ENCODE measurements around the gene NTMT1. TPM values are rescaled to one million over a fixed set of nuclear protein-coding genes. Genes with fewer than 3 reads are reported as not detected.
"Not testable (repeated sequence)": the region's sequence is repeated elsewhere in the genome, so short reads cannot be mapped to it uniquely, and the experiment has no call there.

The NTMT1 gene
- total and polyA plus RNA-seq, 12 donors = 27.2 to 190 (median 73.6) TPM

DNA sequence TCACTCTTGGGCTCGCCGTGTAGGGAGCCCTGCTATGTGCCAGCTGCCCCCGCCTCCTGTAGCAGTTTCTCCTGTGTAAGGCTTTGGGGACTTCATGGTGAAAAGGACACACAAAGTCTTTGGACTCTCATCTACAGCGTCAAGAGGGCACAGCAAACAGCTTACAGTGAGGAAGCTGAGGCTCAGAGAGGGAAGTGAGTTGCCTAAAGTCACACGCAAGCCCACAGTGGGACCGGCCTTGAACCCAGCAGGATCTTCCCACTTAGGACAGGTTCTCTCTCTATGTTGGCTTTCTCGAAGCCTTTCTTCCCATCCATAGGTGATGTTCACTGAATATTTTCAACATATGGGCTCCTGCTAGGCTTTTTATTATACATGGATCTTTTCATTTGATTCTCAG lies 29.7 kb downstream of the NTMT1 start:
- H3K27ac ChIP-seq = no peak overlapping the region
- no peak overlapping the region for H3K4me3 ChIP-seq
- DNase-seq = no peak
- intact Hi-C loops (cut with DNase I) = no loop called here
- whole genome bisulfite sequencing, 4 donors = 82 to 94% (median 87%) methylated on average over 3 to 7 of the region's 7 CpGs
- H3K27me3 ChIP-seq = no peaks in the 10 kb centered on the region
- H3K4me1 ChIP-seq (replicated peaks in 1 of 2) = peaks cover 9 to 12% of the 10 kb centered on the region in 2 donors
- H3K9me3 ChIP-seq (replicated peaks in 1 of 3) = no peaks in the 10 kb centered on the region
- no peak for TF ChIP-seq POLR2A (IDR thresholded peaks at IDR 0.05)
- TF ChIP-seq, protein P1, sequence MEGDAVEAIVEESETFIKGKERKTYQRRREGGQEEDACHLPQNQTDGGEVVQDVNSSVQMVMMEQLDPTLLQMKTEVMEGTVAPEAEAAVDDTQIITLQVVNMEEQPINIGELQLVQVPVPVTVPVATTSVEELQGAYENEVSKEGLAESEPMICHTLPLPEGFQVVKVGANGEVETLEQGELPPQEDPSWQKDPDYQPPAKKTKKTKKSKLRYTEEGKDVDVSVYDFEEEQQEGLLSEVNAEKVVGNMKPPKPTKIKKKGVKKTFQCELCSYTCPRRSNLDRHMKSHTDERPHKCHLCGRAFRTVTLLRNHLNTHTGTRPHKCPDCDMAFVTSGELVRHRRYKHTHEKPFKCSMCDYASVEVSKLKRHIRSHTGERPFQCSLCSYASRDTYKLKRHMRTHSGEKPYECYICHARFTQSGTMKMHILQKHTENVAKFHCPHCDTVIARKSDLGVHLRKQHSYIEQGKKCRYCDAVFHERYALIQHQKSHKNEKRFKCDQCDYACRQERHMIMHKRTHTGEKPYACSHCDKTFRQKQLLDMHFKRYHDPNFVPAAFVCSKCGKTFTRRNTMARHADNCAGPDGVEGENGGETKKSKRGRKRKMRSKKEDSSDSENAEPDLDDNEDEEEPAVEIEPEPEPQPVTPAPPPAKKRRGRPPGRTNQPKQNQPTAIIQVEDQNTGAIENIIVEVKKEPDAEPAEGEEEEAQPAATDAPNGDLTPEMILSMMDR (IDR thresholded peaks at IDR 0.05) = no peak
- no peaks in the 10 kb centered on the region for H3K36me3 ChIP-seq (replicated peaks in 1 of 2)

DNA sequence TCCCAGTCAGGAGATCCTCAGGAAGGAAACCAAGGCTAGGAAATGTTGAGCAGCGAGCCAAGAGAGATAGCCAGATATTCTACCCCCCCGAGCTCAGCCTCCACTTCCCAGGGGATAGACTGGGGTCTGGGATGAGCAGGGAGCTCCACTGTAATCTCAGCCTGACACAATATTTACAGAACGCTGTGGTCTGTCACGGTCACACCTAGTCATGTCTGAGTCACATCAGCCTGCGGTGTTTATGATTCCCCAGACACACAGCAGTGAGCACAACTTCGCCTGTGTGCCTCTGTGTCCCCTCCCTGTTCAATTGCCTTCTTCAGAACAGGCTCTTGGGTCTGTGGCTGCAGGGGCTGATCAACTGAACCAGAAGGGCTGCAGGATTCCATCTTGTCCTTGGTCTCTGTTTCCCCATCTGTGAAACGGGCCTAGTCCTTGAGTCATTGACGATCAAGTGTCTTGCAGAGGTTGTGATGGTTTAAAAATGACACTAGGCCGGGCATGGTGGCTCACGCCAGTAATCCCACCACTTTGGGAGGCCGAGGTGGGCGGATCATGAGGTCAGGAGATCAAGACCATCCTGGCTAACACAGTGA lies 30.9 kb downstream of the NTMT1 start:
- Histone ChIP-seq H3K9me3 (replicated peaks in 1 of 3) (no peaks in the 10 kb centered on the region), H3K36me3 (replicated peaks in 1 of 2) (no peaks in the 10 kb centered on the region), H3K4me1 (replicated peaks in 1 of 2) (peaks cover 9 to 12% of the 10 kb centered on the region in 2 donors), H3K4me3 (no peak overlapping the region), H3K27me3 (no peaks in the 10 kb centered on the region), H3K27ac (no peak overlapping the region)
- no peak for DNase-seq
- WGBS, 4 donors = 62 to 75% (median 70%) methylated on average over 7 to 12 of the region's 12 CpGs
- intact Hi-C loops (cut with DNase I) = no loop called here
- TF ChIP-seq, protein P1 (IDR thresholded peaks at IDR 0.05) = no peak
- TF ChIP-seq POLR2A (IDR thresholded peaks at IDR 0.05) = no peak

- WGBS, 4 donors = 80 to 87% (median 84%) methylated on average over 2 of the region's 2 CpGs
- Histone ChIP-seq H3K36me3 (replicated peaks in 1 of 2) (no peaks in the 10 kb centered on the region), H3K4me1 (replicated peaks in 1 of 2) (peaks cover 0 to 5% of the 10 kb centered on the region in 2 donors), H3K4me3 (no peak overlapping the region), H3K9me3 (replicated peaks in 1 of 3) (no peaks in the 10 kb centered on the region), H3K27ac (no peak overlapping the region), H3K27me3 (no peaks in the 10 kb centered on the region)
- DNase-seq = no peak
- intact Hi-C loops (cut with DNase I) = no loop called here
- TF ChIP-seq, protein P1 (IDR thresholded peaks at IDR 0.05) = no peak
- no peak for TF ChIP-seq POLR2A (IDR thresholded peaks at IDR 0.05)
These were observed 35.1 kb downstream of the NTMT1 start for GRCh38 chr9:129661029-129661428.

DNA sequence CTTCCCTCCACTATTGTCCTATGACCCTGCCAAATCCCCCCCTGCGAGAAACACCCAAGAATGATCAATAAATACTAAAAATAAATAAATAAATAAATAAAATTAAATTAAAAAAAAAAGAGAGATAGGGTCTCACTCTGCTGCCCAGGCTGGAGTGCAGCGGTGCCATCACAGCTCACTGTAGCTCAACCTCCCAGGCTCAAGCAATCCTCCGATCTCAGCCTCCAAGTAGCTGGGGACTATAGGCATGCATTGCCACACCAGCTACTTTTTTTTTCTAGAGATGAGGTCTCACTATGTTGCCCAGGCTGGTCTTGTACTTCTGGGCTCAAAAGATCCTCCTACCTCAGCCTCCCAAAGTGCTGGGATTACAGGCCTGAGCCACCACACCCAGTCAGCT lies 36.3 kb downstream of the NTMT1 start:
- H3K27ac ChIP-seq; H3K36me3 ChIP-seq (replicated peaks in 1 of 2); intact Hi-C loops (cut with DNase I); H3K4me3 ChIP-seq; H3K4me1 ChIP-seq (replicated peaks in 1 of 2); H3K9me3 ChIP-seq (replicated peaks in 1 of 3); DNase-seq; H3K27me3 ChIP-seq: not testable (repeated sequence)
- WGBS, 4 donors = 62 to 80% (median 68%) methylated on average over 3 of the region's 3 CpGs

DNA sequence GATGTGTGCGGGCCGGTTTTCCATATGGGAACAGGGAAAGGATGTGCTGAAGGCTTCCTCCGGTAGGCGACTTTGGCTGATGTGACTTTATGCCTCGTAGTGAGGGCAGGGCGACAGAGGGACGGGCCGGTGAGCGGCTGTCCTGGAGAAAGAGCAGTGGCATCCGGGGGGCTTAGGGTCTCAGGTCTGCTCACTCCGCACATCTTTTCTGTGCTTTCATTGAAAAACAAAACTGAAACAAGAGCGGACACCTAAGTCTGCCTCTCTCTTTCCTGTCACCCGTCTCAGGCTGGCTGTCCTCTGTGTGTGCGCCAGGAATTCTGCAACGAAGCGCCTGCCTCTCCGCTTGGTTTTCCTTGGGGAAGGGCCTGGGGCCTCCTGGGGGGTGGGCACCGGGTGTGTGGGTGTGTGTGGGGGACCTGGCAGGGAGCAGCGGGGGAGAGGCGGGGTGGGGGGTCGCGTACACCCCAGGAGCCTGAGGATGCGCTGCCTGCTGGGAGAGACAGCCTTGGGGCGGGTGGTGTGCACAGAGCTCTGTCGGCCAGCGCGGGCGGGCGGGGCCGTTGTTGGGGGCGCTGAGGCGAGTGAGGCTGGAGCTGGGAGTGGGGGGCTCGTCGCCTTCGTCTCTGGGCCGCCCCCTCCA lies 38.9 kb downstream of the NTMT1 start:
- intact Hi-C loops (cut with DNase I) = no loop called here
- Histone ChIP-seq H3K9me3 (replicated peaks in 1 of 3) (no peaks in the 10 kb centered on the region), H3K4me3 (peak overlapping the region in 2 of 4 donors; percentile 19 to 56), H3K27me3 (peaks cover 5% of the 10 kb centered on the region), H3K27ac (peak overlapping the region in 1 of 5 donors; percentile 5), H3K4me1 (replicated peaks in 1 of 2) (peaks cover 0 to 5% of the 10 kb centered on the region in 2 donors), H3K36me3 (replicated peaks in 1 of 2) (no peaks in the 10 kb centered on the region)
- TF ChIP-seq, protein P1 (IDR thresholded peaks at IDR 0.05) = no peak
- TF ChIP-seq POLR2A (IDR thresholded peaks at IDR 0.05) = no peak
- WGBS, 4 donors = 17 to 31% (median 19%) methylated on average over 13 to 36 of the region's 36 CpGs
- DNase-seq = no peak

Data from adrenal gland (tissue), 12 donors.